HL-60 (cell line): Measurements from ENCODE around the gene LRRC53.

Source experiments
- CTCF ChIP-seq: IDR thresholded peaks from one replicate; pipeline ENCODE4 v1.5.1; 2011; ENCODE audit warnings: low read length, control low read depth, inconsistent platforms; ENCODE audit not compliant: insufficient read depth
- POLR2AphosphoS5 ChIP-seq: IDR thresholded peaks from 2 replicates; pipeline ENCODE4 v1.6.1; 2012; ENCODE audit warnings: low read depth

GRCh38 chr1:74432325-74432724 lies 80.1 kb downstream of the LRRC53 start:
- TF ChIP-seq CTCF (no peak), POLR2AphosphoS5 (no peak)
